NCI-H146 (cell line): ENCODE data around the gene CNTNAP2.
"Not testable (repeated sequence)": the region's sequence is repeated elsewhere in the genome, so short reads cannot be mapped to it uniquely, and the experiment has no call there.

Source experiments
- DNase-seq: peaks from one replicate; lab custom pipeline; 2025; lab: John Stamatoyannopoulos, UW

The CNTNAP2 gene

DNA sequence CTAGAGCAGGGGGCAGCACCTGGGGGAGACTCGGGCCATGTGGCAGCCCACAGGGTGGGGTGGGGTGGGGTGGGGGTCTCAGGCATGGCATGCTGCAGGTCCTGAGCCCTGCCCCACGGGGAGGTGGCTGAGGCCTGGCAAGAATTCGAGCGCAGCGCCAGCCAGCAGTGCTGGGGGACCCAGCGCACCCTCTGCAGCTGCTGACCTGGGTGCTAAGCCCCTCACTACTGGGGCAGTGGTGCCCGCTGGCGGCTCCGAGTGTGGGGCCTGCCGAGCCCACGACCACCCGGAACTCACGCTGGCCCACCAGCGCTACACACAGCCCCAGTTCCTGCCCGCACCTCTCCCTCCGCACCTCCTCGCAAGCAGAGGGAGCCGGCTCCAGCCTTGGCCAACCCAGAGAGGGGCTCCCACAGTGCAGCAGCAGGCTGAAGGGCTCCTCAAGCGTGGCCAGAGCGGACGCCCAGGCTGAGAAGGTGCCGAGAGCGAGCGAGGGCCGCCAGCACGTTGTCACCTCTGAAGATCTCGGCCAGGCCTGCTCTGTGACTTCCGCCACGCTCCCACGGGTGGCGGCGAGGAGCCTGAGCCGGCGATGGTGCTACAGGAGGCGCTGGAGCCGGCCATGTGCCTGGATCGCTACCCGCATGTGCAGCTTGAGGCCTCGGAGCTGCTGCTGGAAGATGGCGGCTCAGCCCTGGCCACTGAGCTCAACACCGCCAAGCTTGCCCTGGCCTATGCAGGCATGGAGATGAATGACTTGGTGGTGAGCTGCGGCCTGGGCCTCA is 2328.9 kb downstream of the CNTNAP2 start:
- no peak for DNase-seq

DNA sequence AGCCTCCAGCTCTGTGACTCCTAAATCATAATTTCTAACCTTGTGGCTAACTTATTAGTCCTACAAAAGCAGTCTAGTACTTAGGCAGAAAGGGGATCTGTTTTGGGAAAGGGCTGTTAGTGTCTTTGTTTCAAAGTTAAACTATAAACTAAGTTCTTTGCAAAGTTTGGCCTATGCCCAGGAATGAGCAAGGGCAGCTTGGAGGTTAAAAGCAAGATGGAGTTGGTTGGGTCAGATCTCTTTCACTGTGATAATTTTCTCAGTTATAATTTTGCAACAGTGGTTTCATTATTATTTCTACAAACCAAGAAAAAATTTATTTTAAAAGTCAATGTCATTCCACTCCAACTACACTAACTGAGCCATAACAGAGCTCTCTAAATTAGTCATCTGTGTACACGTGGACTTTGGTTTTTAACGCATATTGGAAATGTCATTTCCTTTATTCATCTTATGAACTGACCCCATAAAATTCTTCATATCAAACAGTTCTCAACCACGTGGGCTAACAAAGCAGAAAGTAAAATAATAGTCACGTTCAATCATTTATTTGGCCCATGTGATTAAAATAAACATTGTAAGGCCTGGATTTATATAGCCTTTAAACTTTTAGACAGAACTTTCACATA is 2330.7 kb downstream of the CNTNAP2 start:
- no peak for DNase-seq

DNA sequence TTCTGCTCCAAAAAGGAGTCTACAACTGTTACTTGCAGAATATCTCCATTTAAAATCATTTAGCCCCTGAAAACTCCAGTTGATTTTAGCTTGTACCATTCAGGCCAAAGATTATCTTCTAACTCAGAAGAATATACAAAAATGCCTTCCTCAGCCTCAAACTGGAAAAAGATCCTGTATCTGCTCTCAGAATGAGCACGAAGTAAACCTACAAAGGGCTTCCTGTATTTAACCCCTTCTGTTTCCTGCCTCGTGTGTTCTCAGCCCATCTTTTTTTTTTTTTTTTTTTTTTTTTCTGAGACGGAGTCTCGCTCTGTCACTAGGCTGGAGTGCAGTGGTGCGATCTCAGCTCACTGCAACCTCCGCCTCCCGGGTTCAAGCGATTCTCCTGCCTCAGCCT is 2334.9 kb downstream of the CNTNAP2 start:
- DNase-seq = not testable (repeated sequence)

DNA sequence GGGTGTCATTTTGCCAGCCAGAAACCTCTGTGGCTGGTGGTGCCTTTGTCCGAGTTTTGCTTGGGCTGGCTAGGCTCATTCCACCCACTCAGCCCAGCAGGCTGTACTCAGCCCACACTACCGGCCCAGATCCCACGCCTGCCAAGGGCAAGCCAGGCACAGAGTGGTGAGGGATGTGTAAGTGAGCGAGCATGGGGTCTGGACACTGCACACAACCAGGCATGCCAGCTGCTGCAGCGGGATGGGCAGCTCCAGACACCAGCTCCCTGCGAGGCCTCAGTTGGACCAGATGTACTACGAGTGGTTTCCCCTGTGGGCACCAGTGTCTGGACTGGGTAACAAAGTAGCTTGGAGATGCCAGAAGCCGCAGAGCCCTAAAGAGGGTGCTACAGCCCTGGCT is 2339.8 kb downstream of the CNTNAP2 start:
- DNase-seq = no peak

DNA sequence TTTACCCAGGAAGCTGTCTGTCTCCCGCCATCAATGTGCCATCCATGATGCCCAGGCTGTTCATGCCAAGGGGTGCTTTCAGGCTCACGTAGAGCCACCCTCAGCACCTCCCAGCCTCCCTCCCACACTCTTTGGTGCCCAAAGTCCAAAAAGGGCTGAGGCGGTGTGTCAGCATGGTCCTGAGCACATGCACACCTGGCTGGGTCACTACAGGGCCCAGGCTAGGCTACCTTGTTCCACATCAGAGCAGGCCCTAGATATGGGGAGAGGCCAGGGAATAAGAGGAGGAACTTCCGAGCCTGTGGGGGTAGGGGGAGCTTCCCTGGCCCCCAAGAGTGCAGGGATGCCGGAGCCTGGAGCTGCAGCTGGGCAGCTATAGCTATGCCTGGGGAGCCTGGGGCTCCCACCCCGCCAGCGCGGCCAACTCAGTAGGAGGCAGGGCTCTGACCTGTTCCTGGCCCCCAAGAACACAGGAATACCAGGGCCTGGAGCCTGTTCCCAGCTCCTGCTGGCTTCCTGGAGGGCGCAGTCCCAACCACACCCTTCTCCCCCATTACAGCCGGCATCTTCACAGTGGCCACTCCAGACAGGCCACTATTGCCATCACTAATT is 2340.8 kb downstream of the CNTNAP2 start:
- DNase-seq = no peak

DNA sequence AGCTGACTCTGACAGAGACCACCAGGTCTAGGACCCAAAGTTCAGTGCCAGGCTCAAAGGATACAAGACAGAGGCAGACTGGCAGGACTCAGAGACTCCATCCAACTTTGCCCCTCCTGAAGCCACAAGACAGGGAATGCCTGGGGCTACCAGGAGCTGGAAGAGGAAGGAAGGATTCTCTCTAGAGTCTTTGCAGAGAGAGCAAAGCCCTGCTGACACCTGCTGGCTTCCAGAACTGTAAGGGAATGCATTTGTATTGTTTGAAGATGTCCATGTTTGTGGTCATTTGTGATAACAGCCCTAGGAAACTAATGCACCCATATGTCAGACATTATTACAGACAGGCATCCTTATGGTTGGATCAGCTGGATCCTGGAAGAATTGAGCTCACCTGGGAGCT is 2341.7 kb downstream of the CNTNAP2 start:
- no peak for DNase-seq

DNA sequence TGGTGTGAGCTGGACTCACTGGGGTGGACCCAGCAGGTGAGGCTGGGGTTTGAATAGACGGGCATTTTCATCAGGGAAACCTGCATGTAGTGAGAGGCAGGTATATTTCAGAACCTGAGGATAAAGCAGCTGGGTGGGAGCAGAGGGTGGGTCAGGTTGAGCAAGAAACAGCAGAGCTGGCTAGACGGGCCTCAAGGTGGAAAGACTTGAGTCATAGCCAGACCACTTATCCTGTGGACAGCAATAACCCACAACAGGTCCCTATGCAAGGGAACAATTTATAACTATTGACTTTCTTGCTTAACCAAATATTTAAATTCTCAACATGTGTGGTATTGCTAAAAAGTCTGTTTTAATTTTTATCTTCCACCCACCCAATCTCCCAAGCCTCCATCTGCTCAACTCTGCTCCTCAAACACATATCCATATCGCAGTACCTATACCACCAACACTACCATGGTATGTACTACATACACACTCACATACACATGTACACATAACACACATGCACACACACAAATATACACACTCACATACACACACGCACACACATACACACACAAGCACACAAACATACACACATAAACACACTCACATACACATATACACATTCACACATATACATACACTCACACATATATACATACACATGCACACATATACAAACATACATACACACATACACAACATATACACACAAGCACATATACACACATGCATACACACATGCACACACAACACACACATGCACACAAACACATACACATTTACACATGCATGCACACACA is 2345.0 kb downstream of the CNTNAP2 start:
- DNase-seq = no peak

DNA sequence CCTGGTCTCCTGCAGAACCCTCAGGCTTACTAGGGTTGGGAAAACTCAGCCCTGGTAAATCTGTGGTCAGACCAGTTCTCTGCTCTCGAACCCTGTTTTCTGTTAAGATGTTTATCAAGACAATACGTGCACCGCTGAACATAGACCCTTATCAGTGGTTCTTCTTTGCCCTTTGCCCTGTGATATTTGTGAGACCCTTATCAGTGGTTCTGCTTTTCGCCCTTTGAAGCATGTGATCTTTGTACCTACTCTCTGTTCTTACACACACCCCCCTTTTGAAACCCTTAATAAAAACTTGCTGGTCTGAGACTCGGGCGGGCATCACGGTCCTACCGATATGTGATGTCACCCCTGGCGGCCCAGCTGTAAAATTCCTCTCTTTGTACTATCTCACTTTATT is 2346.2 kb downstream of the CNTNAP2 start:
- DNase-seq = not testable (repeated sequence)

DNA sequence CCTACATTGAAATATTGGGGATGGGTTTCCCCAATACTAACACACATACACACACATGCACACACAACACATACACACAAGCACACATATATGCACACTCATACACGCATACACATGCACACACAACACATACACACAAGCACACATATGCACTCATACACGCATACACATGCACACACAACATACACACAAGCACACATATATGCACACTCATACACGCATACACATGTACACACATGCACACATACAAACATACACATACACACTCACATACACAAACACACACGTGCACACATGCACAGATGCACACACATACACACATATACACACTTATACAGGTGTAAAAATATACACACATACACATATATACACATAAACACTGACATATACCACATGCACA is 2346.6 kb downstream of the CNTNAP2 start:
- DNase-seq = no peak

DNA sequence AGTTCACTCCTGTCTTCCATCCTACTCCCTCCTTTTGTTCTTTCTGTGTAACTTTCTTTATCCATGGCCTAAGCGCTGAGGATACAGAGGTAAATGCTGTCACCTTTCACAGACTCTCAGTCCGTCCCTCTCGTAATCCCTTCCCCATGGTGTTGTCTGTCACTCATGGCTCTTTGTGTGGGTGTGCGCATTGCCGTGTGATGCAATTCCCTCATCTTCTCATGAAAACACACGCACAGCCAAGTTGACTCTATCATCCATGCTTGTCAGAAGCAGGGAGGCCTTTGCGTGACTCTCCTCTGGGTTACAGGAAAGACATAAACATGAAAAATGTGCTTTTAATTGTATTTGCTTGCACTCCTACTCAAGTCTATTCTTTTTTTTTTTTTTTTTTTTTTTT is 2348.3 kb downstream of the CNTNAP2 start:
- DNase-seq = no peak

DNA sequence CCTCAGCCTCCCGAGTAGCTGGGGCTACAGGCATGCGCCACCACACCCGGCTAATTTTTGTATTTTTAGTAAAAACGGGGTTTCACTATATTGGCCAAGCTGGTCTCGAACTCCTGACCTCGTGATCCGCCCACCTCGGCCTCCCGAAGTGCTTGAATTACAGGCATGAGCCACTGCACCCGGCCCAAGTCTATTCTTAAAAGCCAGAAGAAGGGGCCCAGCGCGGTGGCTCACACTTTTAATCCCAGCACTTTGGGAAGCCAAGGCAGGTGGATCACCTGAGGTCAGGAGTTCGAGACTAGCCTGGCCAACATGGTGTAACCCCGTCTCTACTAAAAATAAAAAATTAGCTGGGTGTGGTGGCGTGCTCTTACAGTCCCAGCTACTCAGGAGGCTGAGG is 2348.8 kb downstream of the CNTNAP2 start:
- DNase-seq = not testable (repeated sequence)

DNA sequence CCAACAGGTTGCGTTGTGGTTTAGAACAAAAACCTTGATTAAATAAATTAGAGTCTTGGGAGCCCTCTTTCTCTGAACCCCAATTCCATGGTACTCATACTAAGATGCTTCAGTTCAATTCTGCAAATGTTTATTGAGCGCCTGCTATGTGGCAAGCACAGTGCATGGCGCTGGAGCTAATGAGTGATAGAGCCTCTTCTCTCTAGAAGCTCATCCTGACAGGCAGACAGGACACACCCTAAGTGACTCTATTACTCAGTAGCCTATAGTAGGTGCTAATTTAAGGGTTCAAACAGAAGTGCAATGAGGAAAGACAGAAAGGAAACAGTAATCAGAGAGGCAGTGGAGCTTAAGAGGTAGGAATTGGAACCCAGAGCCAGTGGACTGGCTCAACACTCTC is 2349.5 kb downstream of the CNTNAP2 start:
- no peak for DNase-seq

DNA sequence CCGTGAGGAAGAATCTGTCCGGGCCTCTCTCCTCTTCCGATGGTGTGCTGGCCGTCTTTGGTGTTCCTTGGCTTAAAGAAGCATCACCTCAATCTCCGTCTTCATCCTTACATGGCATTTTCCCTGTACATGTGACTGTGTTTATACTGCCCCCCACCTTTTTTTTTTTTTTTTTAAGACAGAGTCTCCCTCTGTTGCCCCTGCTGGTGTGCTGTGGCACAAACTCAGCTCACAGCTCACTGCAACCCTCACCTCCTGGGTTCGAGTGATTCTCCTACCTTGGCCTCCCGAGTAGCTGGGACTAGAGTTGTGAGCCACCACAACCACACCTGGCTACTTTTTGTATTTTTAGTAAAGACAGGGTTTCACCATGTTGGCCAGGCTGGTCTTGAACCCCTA is 2352.1 kb downstream of the CNTNAP2 start:
- no peak for DNase-seq
